ENCODE data around the gene ZNF785. TPM values are rescaled to one million over a fixed set of nuclear protein-coding genes. Genes with fewer than 3 reads are reported as not detected.
"Not testable (repeated sequence)": the region's sequence is repeated elsewhere in the genome, so short reads cannot be mapped to it uniquely, and the experiment has no call there.

Gene ZNF785
- total RNA-seq, 1 experiment from 2014 or later, result 5.4 TPM

DNA sequence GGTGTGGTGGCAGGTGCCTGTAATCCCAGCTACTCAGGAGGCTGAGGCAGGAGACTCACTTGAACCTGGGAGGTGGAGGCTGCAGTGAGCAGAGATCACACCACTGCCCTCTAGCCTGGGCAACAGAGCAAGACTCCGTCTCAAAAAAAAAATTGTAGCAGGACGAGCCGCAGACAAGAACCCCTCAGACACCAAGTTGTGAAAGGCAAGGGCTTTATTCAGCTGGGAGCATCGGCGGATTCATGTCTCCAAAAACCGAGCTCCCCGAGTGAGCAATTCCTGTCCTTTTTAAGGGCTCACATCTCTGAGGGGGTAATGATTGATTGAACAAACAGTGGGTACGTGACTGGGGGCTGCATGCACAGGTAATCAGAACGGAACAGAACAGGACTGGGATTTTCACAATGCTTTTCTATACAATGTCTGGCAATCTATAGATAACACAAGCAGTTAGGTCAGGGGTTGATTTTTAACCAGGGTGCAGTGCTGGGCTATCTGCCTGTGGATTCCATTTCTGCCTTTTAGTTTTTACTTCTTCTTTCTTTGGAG, 44.5 kb downstream of the ZNF785 start:
- DNase-seq (ENCODE audit: low read depth), result not testable (repeated sequence)

DNA sequence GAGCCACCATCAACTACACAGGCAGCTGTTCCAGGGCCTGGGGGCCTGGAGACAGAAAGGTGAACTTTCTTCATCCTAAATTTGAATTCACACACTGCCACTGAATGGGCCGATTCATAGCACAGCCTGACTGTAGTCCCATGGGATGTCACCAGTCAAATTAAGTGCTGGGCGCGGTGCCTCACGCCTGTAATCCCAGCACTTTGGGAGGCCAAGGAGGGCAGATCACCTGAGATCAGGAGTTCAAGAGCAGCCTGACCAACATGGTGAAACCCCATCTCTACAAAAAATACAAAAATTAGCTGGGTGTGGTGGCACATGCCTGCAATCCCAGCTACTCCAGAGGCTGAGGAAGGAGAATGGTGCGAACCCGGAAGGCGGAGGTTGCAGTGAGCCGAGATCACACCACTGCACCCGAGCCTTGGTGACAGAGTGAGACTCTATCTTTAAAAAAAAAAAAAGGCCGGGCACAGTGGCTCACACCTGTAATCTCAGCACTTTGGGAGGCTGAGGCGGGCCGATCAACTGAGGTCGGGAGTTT, 45.4 kb downstream of the ZNF785 start:
- not testable (repeated sequence) for DNase-seq (ENCODE audit: low read depth)

DNA sequence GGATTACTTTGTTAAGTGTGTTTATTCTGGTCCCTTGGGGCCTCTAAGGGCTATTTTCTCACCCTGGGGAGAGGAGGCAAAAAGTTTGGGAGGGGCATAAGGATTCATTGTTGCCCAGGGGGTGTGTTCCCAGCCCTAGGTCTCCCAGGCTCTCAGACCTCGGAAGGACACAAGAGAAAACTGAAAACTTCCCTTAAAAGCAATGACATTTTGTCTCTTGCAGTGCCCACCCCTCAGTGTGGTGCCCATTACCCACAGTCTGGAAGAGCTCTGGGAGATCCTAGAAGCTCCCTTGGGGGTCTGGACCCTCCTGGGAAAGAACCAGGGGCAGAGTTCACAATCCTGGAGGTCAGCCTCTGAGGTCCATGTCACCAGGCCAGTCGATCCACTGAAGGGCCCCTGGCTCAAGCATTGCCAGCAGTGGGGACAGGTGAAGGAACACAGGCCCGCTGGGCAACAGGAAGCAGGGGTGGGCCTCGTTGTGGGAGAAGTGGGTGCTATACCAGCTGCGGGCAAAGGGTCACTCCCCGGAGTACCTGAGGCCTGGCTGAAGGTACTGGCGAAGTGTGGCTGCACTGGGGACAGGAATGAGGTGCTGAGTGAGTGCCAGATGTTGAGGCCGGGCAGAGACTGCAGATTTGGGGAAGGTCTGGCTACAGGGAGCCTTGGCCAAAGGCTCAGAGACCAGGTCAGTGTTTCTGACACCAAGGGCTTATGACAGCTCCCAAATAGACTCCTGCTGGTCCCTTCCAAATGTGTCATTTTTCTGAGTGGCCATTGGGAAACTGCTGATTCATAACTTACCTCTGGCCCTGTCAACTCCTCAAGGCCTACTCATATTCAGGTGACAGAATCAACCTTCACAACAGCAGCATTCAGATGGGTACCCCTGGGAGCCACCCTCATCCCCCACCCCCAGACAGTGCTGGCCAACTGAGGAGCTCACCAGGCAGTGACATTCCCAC, 46.2 kb downstream of the ZNF785 start:
- no peak for DNase-seq (ENCODE audit: low read depth)

DNA sequence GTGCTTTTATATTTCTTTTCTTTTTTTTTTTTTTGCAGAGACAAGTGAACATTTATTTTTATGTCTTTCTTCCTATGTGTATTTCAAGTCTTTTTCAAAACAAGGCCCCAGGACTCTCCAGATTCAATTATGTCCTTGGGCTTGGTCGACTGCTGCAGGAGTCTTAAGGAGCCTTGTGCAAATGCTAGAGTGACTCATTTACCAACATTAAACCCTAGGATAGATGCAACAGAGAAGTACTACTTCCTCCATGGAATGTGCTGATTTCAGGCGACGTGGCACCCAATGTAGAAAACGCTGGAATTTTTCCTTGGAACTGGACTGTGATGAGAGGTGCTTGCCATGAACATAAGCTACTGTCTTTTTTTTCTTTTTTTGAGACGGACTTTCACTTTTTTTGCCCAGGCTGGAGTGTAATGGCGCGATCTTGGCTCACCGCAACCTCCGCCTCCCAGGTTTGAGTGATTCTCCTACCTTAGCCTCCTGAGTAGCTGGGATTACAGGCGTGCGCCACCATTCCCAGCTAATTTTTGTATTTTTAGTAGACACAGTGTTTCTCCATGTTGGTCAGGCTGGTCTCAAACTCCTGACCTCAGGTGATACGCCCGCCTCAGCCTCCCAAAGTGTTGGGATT, 49.0 kb downstream of the ZNF785 start:
- not testable (repeated sequence) for DNase-seq (ENCODE audit: low read depth)

DNA sequence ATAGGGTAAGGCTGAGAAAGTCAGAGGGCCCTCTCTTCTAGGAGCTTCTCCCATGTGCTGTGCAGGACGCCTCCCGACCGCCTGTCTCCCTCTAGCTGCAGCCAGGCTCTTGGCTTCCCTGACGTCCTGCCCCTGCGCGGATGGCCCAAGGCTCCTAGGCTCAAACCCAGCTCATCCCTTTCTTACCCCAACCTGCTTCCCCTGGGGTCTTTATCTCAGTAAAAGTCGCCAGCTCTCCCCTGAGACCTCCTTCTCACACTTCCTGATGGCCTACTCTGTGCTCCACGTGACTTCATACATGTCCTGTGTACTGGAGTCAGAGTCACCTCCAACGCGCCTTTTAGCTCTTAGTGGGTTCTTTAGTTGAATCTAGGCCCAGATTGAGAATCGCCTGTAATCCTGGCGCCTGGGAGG, 49.7 kb downstream of the ZNF785 start:
- DNase-seq (ENCODE audit: low read depth), result peak; percentile 22

DNA sequence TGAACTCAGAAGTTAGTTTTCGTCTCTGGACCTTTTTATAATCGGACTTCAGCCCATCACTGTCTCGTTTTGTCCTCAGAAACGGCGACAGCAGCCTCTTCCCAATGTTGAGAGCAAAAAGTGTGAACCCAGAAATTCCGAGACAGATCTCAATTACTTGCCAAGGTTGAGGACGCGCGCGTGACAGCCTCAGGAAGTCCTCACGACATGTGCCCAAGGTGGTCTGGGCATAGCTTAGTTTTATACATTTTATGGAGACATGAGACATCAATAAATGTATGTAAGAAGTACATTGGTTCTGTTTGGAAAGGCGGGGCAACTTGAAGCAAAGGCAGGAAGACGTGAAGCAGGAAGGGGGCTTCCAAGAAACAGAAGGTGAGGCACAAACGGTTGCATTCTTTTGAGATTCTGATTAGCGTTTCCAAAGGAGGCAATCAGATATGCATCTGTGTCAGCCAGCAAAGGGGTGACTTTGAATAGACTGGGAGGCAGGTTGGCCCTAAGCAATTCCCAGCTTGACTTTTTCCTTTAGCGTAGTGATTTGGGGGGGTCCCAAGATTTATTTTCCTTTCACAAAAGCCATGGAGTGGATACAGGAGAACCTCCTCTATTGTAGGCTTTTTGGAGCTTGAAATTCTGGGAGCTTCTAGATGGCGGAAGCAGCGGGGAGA, 50.3 kb downstream of the ZNF785 start:
- DNase-seq (ENCODE audit: low read depth), result no peak

DNA sequence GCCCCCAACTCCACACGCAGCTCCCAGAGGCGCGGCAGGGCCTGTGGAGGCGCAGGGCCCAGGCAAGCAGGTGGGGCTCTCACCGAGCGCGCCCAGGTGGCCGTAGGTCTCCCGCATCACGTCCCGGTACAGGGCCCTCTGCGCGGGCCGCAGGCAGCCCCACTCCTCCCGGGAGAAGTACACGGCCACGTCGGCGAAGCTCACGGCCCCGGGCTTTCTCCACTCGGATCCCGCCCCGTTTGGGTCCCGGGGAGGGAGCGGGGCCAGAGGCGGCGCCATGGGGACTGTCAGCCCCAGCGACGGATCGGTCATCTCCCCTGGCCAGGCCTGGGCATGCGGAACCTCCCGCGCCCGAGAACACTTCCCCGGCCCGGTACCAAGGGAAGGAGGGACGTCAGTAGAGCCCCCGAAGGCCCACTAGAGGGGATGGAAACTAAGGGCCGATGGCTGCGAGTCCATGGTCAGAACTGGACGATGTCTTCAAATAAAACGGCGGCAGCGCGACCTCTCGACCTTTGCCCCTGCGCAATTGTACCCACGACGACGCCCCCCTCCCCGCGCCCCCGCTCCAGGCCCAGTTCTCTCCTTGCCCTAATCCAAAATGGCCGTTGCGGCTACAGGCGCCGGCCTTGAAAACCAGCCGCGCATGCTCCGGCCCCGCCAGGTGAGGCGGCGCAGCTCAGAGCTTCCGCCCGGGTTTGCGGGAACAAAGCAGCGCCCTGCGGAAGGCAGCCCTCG, 51.0 kb downstream of the ZNF785 start, which contains the start of gene ZNF747:
ZNF747 (minus strand) TSS at position 491 of the 738 bp plus-strand sequence; CDS start at position 312, 179 bp downstream.
- DNase-seq (ENCODE audit: low read depth), result peak; percentile 73

DNA sequence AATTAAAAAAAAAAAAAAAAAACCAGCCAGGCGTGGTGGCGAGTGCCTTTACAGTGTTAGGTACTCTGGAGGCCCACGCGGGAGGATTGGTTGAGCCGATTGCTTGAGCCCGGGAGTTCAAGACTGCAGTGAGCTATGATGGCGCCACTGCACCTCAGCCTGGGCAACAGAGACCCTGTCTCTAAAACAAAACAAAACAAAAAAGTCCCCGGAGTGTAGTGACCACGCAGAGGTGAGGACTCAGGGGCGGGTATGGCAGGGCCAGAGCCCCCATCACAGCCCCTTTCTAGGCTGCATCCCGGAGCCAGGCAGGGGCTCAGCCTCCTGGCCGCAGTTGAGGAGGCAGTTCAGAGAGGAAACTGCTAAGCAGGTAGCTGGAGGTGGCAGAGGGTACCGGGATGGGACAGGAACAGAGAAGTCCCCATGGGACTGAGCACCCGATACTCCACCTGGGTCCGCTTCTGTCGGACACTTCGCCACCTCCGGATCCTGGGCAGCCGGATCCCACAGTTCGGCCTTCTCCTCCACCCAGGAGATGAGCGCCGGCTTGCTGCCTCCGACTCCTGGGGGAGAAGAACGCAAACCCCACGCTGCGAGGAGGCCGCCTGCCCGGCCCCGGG, 51.6 kb downstream of the ZNF785 start:
- peak; percentile 11 for DNase-seq (ENCODE audit: low read depth)

DNA sequence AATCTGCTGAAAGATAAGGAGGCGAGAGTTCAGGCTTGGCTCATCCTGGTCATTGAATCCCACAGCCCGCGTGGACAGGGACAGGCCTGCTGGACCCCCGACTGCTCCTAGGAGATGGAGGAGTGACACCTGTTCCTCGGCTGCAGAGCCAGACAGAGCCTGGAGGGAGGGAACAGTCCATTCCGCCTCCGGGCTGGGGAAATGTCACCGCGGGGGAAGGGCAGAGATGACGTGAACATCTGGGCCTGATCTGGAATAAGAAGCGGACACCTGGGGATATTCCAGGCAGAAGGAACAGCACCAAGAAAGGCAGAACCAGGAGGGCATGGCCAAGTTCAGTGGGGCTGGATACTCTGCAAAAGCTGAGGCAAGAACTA, 52.4 kb downstream of the ZNF785 start:
- DNase-seq (ENCODE audit: low read depth), result no peak

DNA sequence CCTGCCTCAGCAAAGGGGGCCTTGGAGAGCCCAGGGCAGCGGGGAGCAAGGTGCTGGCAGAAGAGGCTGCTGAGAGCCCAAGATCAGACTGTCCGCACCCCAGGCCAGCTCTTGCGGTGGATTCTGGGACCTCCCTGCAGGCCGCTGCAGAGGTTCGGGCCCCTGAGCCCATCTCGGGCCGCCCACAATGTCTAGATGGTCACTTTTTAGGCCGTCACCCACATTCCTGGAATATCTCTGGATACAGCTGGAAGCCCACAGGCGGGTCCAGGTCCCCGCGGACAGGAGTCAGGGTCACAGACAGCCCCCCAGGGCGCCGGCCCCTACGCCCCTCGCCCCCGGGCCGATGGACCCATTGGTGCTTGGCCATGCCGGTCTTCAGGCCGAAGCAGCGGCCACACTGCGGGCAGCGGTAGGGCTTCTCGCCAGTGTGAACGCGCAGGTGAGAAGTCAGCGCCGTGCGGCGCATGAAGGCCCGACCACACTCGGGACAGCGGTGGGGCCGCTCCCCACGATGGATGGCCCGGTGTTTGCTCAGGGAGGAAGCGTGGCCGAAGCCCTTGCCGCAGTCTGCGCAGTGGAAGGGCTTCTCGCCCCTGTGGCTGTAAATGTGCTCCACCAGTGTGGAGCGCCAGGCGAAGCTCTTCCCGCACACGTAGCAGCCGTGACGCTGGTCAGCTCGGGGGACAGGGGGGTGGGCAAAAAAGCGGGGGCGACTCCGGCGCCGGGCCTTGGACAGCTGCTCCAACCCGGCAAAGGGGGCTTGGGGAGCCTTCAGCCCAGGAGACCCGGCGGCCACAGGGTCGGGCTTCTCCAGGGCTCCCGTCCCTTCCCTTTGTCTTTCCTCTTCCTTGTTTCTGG, 53.0 kb downstream of the ZNF785 start:
- no peak for DNase-seq (ENCODE audit: low read depth)

Small RNA genes within 50 kb of the gene (small RNA-seq; reads per million reads assigned to genes)
- not detected for gene AC093249.1
- gene AC093249.4, result not detected

Other genes starting within 250 kb of the ZNF785 start
- 70.0 and 77.7 TPM in 2 replicates for gene CD2BP2, start 230.4 kb downstream of the ZNF785 start, total RNA-seq (2014; rRNA removed; shearing (Covaris generic))
- 33.4 and 37.2 TPM in 2 replicates for gene TBC1D10B, start 215.2 kb downstream of the ZNF785 start, total RNA-seq (2014; rRNA removed; shearing (Covaris generic))
- gene MYL11, start 210.9 kb downstream of the ZNF785 start, total RNA-seq (2014; rRNA removed; shearing (Covaris generic)), result not detected in 2 replicates
- gene SEPTIN1, start 203.1 kb downstream of the ZNF785 start, total RNA-seq (2014; rRNA removed; shearing (Covaris generic)), result 0.26 and 0.43 TPM in 2 replicates
- 12.2 and 13.6 TPM in 2 replicates for gene ZNF48, start 190.3 kb downstream of the ZNF785 start, total RNA-seq (2014; rRNA removed; shearing (Covaris generic))
- gene ZNF771, start 178.1 kb downstream of the ZNF785 start, total RNA-seq (2014; rRNA removed; shearing (Covaris generic)), result 14.0 and 16.1 TPM in 2 replicates
- 47.1 and 71.1 TPM in 2 replicates for gene DCTPP1, start 155.7 kb downstream of the ZNF785 start, total RNA-seq (2014; rRNA removed; shearing (Covaris generic))
- 6.8 and 8.2 TPM in 2 replicates for gene SEPHS2, start 139.8 kb downstream of the ZNF785 start, total RNA-seq (2014; rRNA removed; shearing (Covaris generic))
- not detected in 2 replicates for gene ITGAL, start 113.0 kb downstream of the ZNF785 start, total RNA-seq (2014; rRNA removed; shearing (Covaris generic))
- 67.2 and 76.7 TPM in 2 replicates for gene ZNF768, start 59.1 kb downstream of the ZNF785 start, total RNA-seq (2014; rRNA removed; shearing (Covaris generic))
- 7.3 and 9.5 TPM in 2 replicates for gene ZNF747, start 50.8 kb downstream of the ZNF785 start, total RNA-seq (2014; rRNA removed; shearing (Covaris generic))
- gene ZNF764, start 27.3 kb downstream of the ZNF785 start, total RNA-seq (2014; rRNA removed; shearing (Covaris generic)), result 4.4 and 4.9 TPM in 2 replicates
- 6.5 and 7.2 TPM in 2 replicates for gene ZNF688, start 14.0 kb downstream of the ZNF785 start, total RNA-seq (2014; rRNA removed; shearing (Covaris generic))
- 9.5 and 10.6 TPM in 2 replicates for gene ZNF689, start 24.7 kb upstream of the ZNF785 start, total RNA-seq (2014; rRNA removed; shearing (Covaris generic))
- 11.0 and 26.6 TPM in 2 replicates for gene PRR14, start 65.3 kb upstream of the ZNF785 start, total RNA-seq (2014; rRNA removed; shearing (Covaris generic))
- gene FBRS, start 72.7 kb upstream of the ZNF785 start, total RNA-seq (2014; rRNA removed; shearing (Covaris generic)), result 20.0 and 23.1 TPM in 2 replicates
- 17.3 and 22.9 TPM in 2 replicates for gene SRCAP, start 113.5 kb upstream of the ZNF785 start, total RNA-seq (2014; rRNA removed; shearing (Covaris generic))
- 24.8 and 25.7 TPM in 2 replicates for gene PHKG2, start 162.7 kb upstream of the ZNF785 start, total RNA-seq (2014; rRNA removed; shearing (Covaris generic))
- 5.7 and 5.9 TPM in 2 replicates for gene CFAP119, start 176.4 kb upstream of the ZNF785 start, total RNA-seq (2014; rRNA removed; shearing (Covaris generic))
- 96.2 and 104 TPM in 2 replicates for gene RNF40, start 176.6 kb upstream of the ZNF785 start, total RNA-seq (2014; rRNA removed; shearing (Covaris generic))
- 14.5 and 15.9 TPM in 2 replicates for gene ZNF629, start 201.5 kb upstream of the ZNF785 start, total RNA-seq (2014; rRNA removed; shearing (Covaris generic))

All from HT1080 (cell line).